DOHH2 (cell line): Measurements from ENCODE around the gene RSPO4.

Experiments
- H3F3A ChIP-seq: fragments of 200-600 bp; sonication (generic), shearing (Covaris generic); 2 replicates; pipeline ENCODE4 v1.6.0; 2016; ENCODE audit warnings: antibody characterized with exemption, mild to moderate bottlenecking; ENCODE audit not compliant: control insufficient read depth, insufficient read depth
- H3K27ac ChIP-seq: fragments of 200-600 bp; sonication (generic); 2 replicates; pipeline ENCODE4 v1.5.1; 2014; ENCODE audit warnings: low read depth, mild to moderate bottlenecking, low read length, moderate library complexity
- H3K27me3 ChIP-seq: fragments of 200-600 bp; sonication (generic); 2 replicates; pipeline ENCODE4 v1.6.1; 2014; ENCODE audit warnings: mild to moderate bottlenecking, low read length, mixed read lengths; ENCODE audit not compliant: control insufficient read depth
- H3K36me3 ChIP-seq: fragments of 200-600 bp; sonication (generic); 2 replicates; pipeline ENCODE4 v1.6.1; 2014; ENCODE audit warnings: mild to moderate bottlenecking, low read length, moderate library complexity, mixed read lengths; ENCODE audit not compliant: control insufficient read depth
- H3K4me1 ChIP-seq: fragments of 200-600 bp; sonication (generic); 2 replicates; pipeline ENCODE4 v1.6.1; 2014; ENCODE audit warnings: mild to moderate bottlenecking, low read length, mixed read lengths; ENCODE audit not compliant: control insufficient read depth
- H3K4me2 ChIP-seq: fragments of 200-600 bp; sonication (generic); 2 replicates; pipeline ENCODE4 v1.6.0; 2014; ENCODE audit warnings: mild to moderate bottlenecking, low read length, moderate library complexity
- H3K4me3 ChIP-seq: fragments of 200-600 bp; sonication (generic); 2 replicates; pipeline ENCODE4 v1.5.1; 2014; ENCODE audit warnings: mild to moderate bottlenecking, low read length, mixed read lengths
- H3K79me2 ChIP-seq: fragments of 200-600 bp; sonication (generic); 2 replicates; pipeline ENCODE4 v1.6.1; 2014; ENCODE audit warnings: mild to moderate bottlenecking, low read length, mixed read lengths; ENCODE audit not compliant: control insufficient read depth
- H3K9me2 ChIP-seq: fragments of 200-600 bp; sonication (generic); replicated peaks from 2 replicates; pipeline ENCODE4 v1.6.1; 2014; ENCODE audit warnings: mild to moderate bottlenecking, low read length, mixed read lengths; ENCODE audit not compliant: control insufficient read depth
- H3K9me3 ChIP-seq: fragments of 200-600 bp; sonication (generic); 2 replicates; pipeline ENCODE4 v1.6.1; 2014; ENCODE audit warnings: antibody characterized with exemption, low read length, mixed read lengths; ENCODE audit not compliant: control insufficient read depth, insufficient read depth
- H4K20me1 ChIP-seq: fragments of 200-600 bp; sonication (generic); 2 replicates; pipeline ENCODE4 v1.6.0; 2014; ENCODE audit warnings: low read depth, mild to moderate bottlenecking, antibody characterized with exemption, low read length, moderate library complexity; ENCODE audit not compliant: control insufficient read depth, insufficient read depth
- CTCF ChIP-seq: fragments of 200-600 bp; sonication (generic); IDR thresholded peaks from one replicate; pipeline ENCODE4 v1.5.1; 2014; ENCODE audit warnings: antibody characterized with exemption, mild to moderate bottlenecking, low read depth, low read length; ENCODE audit not compliant: poor library complexity, severe bottlenecking
- EZH2phosphoT487 ChIP-seq: fragments of 200-600 bp; sonication (generic); IDR thresholded peaks from 2 replicates; pipeline ENCODE4 v1.6.1; 2017; ENCODE audit warnings: borderline replicate concordance, mild to moderate bottlenecking, antibody characterized with exemption, low read length, moderate library complexity, mixed read lengths

The RSPO4 gene

GRCh38 chr20:909641-910040 is 92.5 kb downstream of the RSPO4 start:
- TF ChIP-seq EZH2phosphoT487 (no peak), CTCF (no peak)
- no peaks in the 10 kb centered on the region for H3K4me1 ChIP-seq

More at GRCh38 chr20:909641-910040, 92.5 kb downstream of the RSPO4 start:
- H3K79me2 ChIP-seq = no peaks in the 10 kb centered on the region
- H3K36me3 ChIP-seq = no peaks in the 10 kb centered on the region
- H3K27me3 ChIP-seq = no peaks in the 10 kb centered on the region
- no peak overlapping the region for H3K4me3 ChIP-seq
- no peaks in the 10 kb centered on the region for H4K20me1 ChIP-seq
- H3K27ac ChIP-seq = no peak overlapping the region
- H3F3A ChIP-seq = no peaks in the 10 kb centered on the region
- H3K9me3 ChIP-seq = no peaks in the 10 kb centered on the region
- H3K9me2 ChIP-seq = no peaks in the 10 kb centered on the region
- H3K4me2 ChIP-seq = no peak overlapping the region
